Parathyroid adenoma (tissue), 2 donors: Measurements from ENCODE around the gene ZNF428.
A peak's percentile ranks its signal among the peaks of the same experiment; 100 is the strongest.

Experiments used
- H2AFZ ChIP-seq: fragments of 300-600 bp; sonication (generic); one replicate; pipeline ENCODE4 v1.7.0; 2017; ENCODE audit warnings: antibody characterized with exemption, mild to moderate bottlenecking
- H3K27ac ChIP-seq: fragments of 300-600 bp; sonication (generic); one replicate; pipeline ENCODE4 v1.7.0; 2017
- H3K27me3 ChIP-seq: fragments of 300-600 bp; sonication (generic); one replicate; pipeline ENCODE4 v1.7.0; 2017; ENCODE audit warnings: low read length; ENCODE audit not compliant: control insufficient read depth, insufficient read depth
- H3K36me3 ChIP-seq: fragments of 300-600 bp; sonication (generic); one replicate; pipeline ENCODE4 v1.7.0; 2017; ENCODE audit warnings: low read length; ENCODE audit not compliant: control insufficient read depth, insufficient read depth
- H3K4me1 ChIP-seq: fragments of 300-600 bp; sonication (generic); one replicate; pipeline ENCODE4 v1.7.0; 2017; ENCODE audit warnings: control low read depth
- H3K4me2 ChIP-seq: fragments of 300-600 bp; sonication (generic); one replicate; pipeline ENCODE4 v1.7.0; 2017; ENCODE audit warnings: low read length
- H3K4me3 ChIP-seq: fragments of 300-600 bp; sonication (generic); one replicate; pipeline ENCODE4 v1.7.0; 2017; ENCODE audit warnings: low read depth, low read length
- H3K79me2 ChIP-seq: fragments of 300-600 bp; sonication (generic); one replicate; pipeline ENCODE4 v1.7.0; 2017; ENCODE audit warnings: control low read depth
- H3K9ac ChIP-seq: fragments of 300-600 bp; sonication (generic); one replicate; pipeline ENCODE4 v1.7.0; 2017; ENCODE audit warnings: mild to moderate bottlenecking
- H3K9me3 ChIP-seq: fragments of 300-600 bp; sonication (generic); one replicate; pipeline ENCODE4 v1.7.0; 2017; ENCODE audit warnings: low read length; ENCODE audit not compliant: control insufficient read depth
- CTCF ChIP-seq: fragments of 300-600 bp; sonication (generic); IDR thresholded peaks from one replicate; pipeline ENCODE4 v1.7.0; 2017; ENCODE audit warnings: antibody characterized with exemption, mild to moderate bottlenecking
- donor health status: primary hyperparathyroidism.

ZNF428 gene

GRCh38 chr19:43575955-43576878 lies 43.2 kb downstream of the ZNF428 start:
- Histone ChIP-seq H3K9me3 (no peaks in the 10 kb centered on the region), H3K79me2 (peaks cover 10% of the 10 kb centered on the region), H3K36me3 (no peaks in the 10 kb centered on the region)

GRCh38 chr19:43575156-43575950 lies 44.1 kb downstream of the ZNF428 start, which contains the start of the genes PINLYP and XRCC1:
Gene PINLYP (plus strand): TSS chr19:43575801. CDS start chr19:43577192, 1,391 bp downstream.
Gene XRCC1 (minus strand): TSS chr19:43575527. CDS start chr19:43575458, 69 bp downstream.
- peak within 1 kb of the TSS; percentile 97 for H3K4me2 ChIP-seq
- peak within 1 kb of the TSS; percentile 69 for H3K27ac ChIP-seq
- no peaks in the 10 kb centered on the region for H3K4me1 ChIP-seq
- no peaks in the 10 kb centered on the region for H3K27me3 ChIP-seq
- peak within 1 kb of the TSS; percentile 90 for H3K4me3 ChIP-seq
- H3K79me2 ChIP-seq: peaks cover 11% of the 10 kb centered on the region
- peak within 1 kb of the TSS; percentile 85 for H2AFZ ChIP-seq
- H3K9ac ChIP-seq: peak within 1 kb of the TSS; percentile 87
- no peaks in the 10 kb centered on the region for H3K36me3 ChIP-seq
- H3K9me3 ChIP-seq: no peaks in the 10 kb centered on the region
- no peak for TF ChIP-seq CTCF

More at GRCh38 chr19:43575955-43576878, 43.2 kb downstream of the ZNF428 start:
- H3K4me2 ChIP-seq: peak overlapping the region; percentile 79
- peak overlapping the region; percentile 90 for H3K4me3 ChIP-seq
- no peak overlapping the region for H3K9ac ChIP-seq
- peak overlapping the region; percentile 31 for H3K27ac ChIP-seq
- no peaks in the 10 kb centered on the region for H3K27me3 ChIP-seq
- TF ChIP-seq CTCF: no peak
- H2AFZ ChIP-seq: peak overlapping the region; percentile 85
- H3K4me1 ChIP-seq: no peaks in the 10 kb centered on the region

- peaks cover 18% of the 10 kb centered on the region for H3K79me2 ChIP-seq
- no peaks in the 10 kb centered on the region for H3K4me1 ChIP-seq
- no peaks in the 10 kb centered on the region for H3K27me3 ChIP-seq
- peak overlapping the region; percentile 90 for H3K4me3 ChIP-seq
- H3K9ac ChIP-seq: peak overlapping the region; percentile 87
- no peaks in the 10 kb centered on the region for H3K9me3 ChIP-seq
- H3K4me2 ChIP-seq: peak overlapping the region; percentile 97
- no peak for TF ChIP-seq CTCF
- peak overlapping the region; percentile 69 for H3K27ac ChIP-seq
- H3K36me3 ChIP-seq: no peaks in the 10 kb centered on the region
- peak overlapping the region; percentile 85 for H2AFZ ChIP-seq
Observed at GRCh38 chr19:43574424-43575155, 44.8 kb downstream of the ZNF428 start.

GRCh38 chr19:43572171-43572588 lies 47.2 kb downstream of the ZNF428 start:
- no peak overlapping the region for H3K27ac ChIP-seq

More at GRCh38 chr19:43572171-43572588, 47.2 kb downstream of the ZNF428 start:
- Histone ChIP-seq H3K9me3 (no peaks in the 10 kb centered on the region), H2AFZ (no peak overlapping the region), H3K4me1 (no peaks in the 10 kb centered on the region), H3K4me2 (no peak overlapping the region), H3K9ac (no peak overlapping the region), H3K36me3 (no peaks in the 10 kb centered on the region), H3K4me3 (no peak overlapping the region), H3K79me2 (peaks cover 29% of the 10 kb centered on the region), H3K27me3 (no peaks in the 10 kb centered on the region)
- TF ChIP-seq CTCF: no peak
